Pancreas (tissue), 10 donors: ENCODE results near the gene RHOU. TPM values are rescaled to one million over a fixed set of nuclear protein-coding genes. Genes with fewer than 3 reads are reported as not detected.

ENCODE experiments used
- ATAC-seq, 4 donors: fragments of 200-7000 bp; cut with Tn5 transposase; one replicate each; pipeline versions ENCODE4 v1.8.0 to v1.9.1; 2020; ENCODE audit warnings: mild to moderate bottlenecking in 4 of 4, moderate library complexity in 4 of 4
- DNase-seq, 6 donors: peaks; one replicate each; pipeline ENCODE4 v3.0.0-alpha.2; 2020
- FAIRE-seq: peaks from 2 replicates; lab custom pipeline; 2012; peaks lifted over from hg19 to GRCh38; lab: Jason Lieb, UNC
- H3K27ac ChIP-seq, 4 donors: fragments of 200-600 bp; sonication (generic); 1 replicate in 3 of 4; 2 replicates in 1 of 4; pipeline versions ENCODE4 v1.5.0 to v1.8.0; 2020
- H3K27me3 ChIP-seq, 4 donors: fragments of 200-600 bp; one replicate each; pipeline ENCODE4 v1.8.0; 2021
- H3K36me3 ChIP-seq, 3 donors: fragments of 200-600 bp; sonication (generic) in 1 of 3; one replicate each; pipeline versions ENCODE4 v1.5.0 to v1.8.0; 2020 to 2021
- H3K4me1 ChIP-seq, 3 donors: fragments of 200-600 bp; one replicate each; pipeline ENCODE4 v1.8.0; 2021
- H3K4me3 ChIP-seq, 4 donors: fragments of 200-600 bp; sonication (generic) in 2 of 4; one replicate each; pipeline versions ENCODE4 v1.5.0 to v1.8.0; 2020 to 2021
- H3K9me3 ChIP-seq, 4 donors: fragments of 200-600 bp; one replicate each; pipeline ENCODE4 v1.8.0; 2021
- WGBS, 2 donors: extraction: QIAGEN DNeasy Blood & Tissue Kit; methylation state at CpG; one replicate each; pipeline ENCODE4 v1.1.7; 2013; 5-methylcytosine and 5-hydroxymethylcytosine counted together
- intact Hi-C, 3 donors: fragments of 100-400 bp; cut with DNase I; formaldehyde crosslinking; loops; one replicate each; pipeline versions ENCODE4 v1.11.1 to v1.14.2; 2022
- polyA plus RNA-seq, 2 donors: library from polyadenylated mRNA; stranded (reverse); fragments of 200-250 nt; gene quantifications; one replicate each; pipeline ENCODE4 v1.2.3, GENCODE V29; 2013
- total RNA-seq, 6 donors: library from RNA; stranded (reverse); fragmentation: NEBNext Ultra II Directional in 4 of 6; extraction: Animal tissue kit (Norgen Biotek cat#: 25700) in 4 of 6; gene quantifications; one replicate each; pipeline versions ENCODE4 v1.2.1 to v1.2.4, GENCODE V29; 2021 to 2023
- TF ChIP-seq, protein P1 (sequence below), 4 donors: fragments of 200-600 bp; sonication (generic) in 3 of 4; IDR thresholded peaks; one replicate each; pipeline versions ENCODE4 v1.5.0 to v1.8.0; 2021; ENCODE audit warnings: antibody characterized with exemption in 4 of 4
- donor health status: healthy with polysubstance abuse.
- donor health status: DM: no; HTN: no; CAD: no; lungs with moderate emphysema.
- donor health status: DM: no; HTN: no; CAD: no.
- donor health status: control.
- donor health status: control.
- donor health status: Bipolar disorder and iron deficiency.
- donor health status: DM: yes; HTN: yes; CAD: no.
- donor health status: DM: no; HTN: no; CAD: no.
- donor health status: DM: no; HTN: no; CAD: no.
- donor health status: DM: yes; HTN: yes; CAD: no.

RHOU gene
- total and polyA plus RNA-seq, 8 donors: 5.4 to 14.1 (median 9.8) TPM

DNA sequence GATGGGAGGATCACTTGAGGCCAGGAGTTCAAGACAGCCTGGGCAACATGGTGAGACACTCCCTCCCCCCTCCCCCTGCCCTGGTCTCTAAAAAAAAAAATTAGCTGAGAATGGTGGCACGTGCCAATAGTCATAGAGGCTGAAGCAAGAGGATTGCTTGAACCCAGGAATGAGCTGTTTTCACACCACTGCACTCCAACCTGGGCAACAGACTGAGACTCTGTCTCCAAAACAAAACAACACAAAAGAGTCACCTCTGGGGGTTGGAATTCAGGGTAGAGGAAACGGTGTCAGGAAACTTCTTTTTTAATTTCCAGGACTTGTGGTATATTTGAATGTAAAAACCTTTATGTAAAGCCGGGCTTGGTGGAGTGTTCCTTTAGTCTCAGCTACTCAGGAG is 43.2 kb downstream of the RHOU start:
- ATAC-seq: no peak
- no peak for FAIRE-seq
- intact Hi-C loops: no loop called here
- WGBS, 2 donors: 86 to 94% methylated on average over 3 of the region's 3 CpGs
- Histone ChIP-seq H3K27ac (no peak overlapping the region), H3K9me3 (no peaks in the 10 kb centered on the region), H3K4me1 (peaks cover 4 to 7% (median 5%) of the 10 kb centered on the region in 3 donors), H3K4me3 (no peak overlapping the region), H3K27me3 (no peaks in the 10 kb centered on the region), H3K36me3 (no peaks in the 10 kb centered on the region)
- TF ChIP-seq, protein P1, sequence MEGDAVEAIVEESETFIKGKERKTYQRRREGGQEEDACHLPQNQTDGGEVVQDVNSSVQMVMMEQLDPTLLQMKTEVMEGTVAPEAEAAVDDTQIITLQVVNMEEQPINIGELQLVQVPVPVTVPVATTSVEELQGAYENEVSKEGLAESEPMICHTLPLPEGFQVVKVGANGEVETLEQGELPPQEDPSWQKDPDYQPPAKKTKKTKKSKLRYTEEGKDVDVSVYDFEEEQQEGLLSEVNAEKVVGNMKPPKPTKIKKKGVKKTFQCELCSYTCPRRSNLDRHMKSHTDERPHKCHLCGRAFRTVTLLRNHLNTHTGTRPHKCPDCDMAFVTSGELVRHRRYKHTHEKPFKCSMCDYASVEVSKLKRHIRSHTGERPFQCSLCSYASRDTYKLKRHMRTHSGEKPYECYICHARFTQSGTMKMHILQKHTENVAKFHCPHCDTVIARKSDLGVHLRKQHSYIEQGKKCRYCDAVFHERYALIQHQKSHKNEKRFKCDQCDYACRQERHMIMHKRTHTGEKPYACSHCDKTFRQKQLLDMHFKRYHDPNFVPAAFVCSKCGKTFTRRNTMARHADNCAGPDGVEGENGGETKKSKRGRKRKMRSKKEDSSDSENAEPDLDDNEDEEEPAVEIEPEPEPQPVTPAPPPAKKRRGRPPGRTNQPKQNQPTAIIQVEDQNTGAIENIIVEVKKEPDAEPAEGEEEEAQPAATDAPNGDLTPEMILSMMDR (IDR thresholded peaks at IDR 0.05): no peak
- no peak for DNase-seq

DNA sequence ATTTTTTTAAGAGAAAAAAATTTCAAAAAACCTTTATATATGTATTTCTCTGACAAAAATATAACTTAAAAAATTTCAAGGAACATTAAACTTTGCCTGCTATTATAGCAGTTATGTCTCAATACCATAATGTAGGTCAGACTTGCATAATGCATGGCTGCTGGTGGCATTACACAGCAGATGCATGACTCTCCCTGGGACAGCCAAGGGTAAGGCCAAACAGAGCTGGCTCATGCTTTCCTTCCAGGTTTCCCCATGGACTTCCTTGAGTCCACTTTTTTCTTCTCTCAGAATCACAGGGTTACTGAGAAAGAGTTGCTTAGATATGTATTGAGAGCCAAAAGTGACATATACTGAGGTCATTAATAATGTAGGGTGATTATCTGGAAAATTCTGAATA is 43.7 kb downstream of the RHOU start:
- no peak overlapping the region for H3K27ac ChIP-seq
- DNase-seq (no peak), FAIRE-seq (no peak), ATAC-seq (no peak)
- TF ChIP-seq, protein P1 (IDR thresholded peaks at IDR 0.05): no peak
- H3K36me3 ChIP-seq: no peaks in the 10 kb centered on the region
- intact Hi-C loops: no loop called here
- H3K4me1 ChIP-seq: peaks cover 4 to 10% (median 6%) of the 10 kb centered on the region in 3 donors
- no peak overlapping the region for H3K4me3 ChIP-seq
- no peaks in the 10 kb centered on the region for H3K9me3 ChIP-seq
- H3K27me3 ChIP-seq: no peaks in the 10 kb centered on the region

GRCh38 chr1:228781161-228781808 is 46.0 kb downstream of the RHOU start:
- Histone ChIP-seq H3K36me3 (no peaks in the 10 kb centered on the region), H3K27ac (no peak overlapping the region), H3K27me3 (no peaks in the 10 kb centered on the region), H3K4me3 (no peak overlapping the region), H3K9me3 (no peaks in the 10 kb centered on the region), H3K4me1 (peaks cover 4 to 10% (median 6%) of the 10 kb centered on the region in 3 donors)
- ATAC-seq (no peak), DNase-seq (no peak), FAIRE-seq (no peak)
- TF ChIP-seq, protein P1 (IDR thresholded peaks at IDR 0.05): no peak
- 74 to 77% methylated on average over 8 of the region's 8 CpGs for WGBS, 2 donors
- intact Hi-C loops: no loop called here

DNA sequence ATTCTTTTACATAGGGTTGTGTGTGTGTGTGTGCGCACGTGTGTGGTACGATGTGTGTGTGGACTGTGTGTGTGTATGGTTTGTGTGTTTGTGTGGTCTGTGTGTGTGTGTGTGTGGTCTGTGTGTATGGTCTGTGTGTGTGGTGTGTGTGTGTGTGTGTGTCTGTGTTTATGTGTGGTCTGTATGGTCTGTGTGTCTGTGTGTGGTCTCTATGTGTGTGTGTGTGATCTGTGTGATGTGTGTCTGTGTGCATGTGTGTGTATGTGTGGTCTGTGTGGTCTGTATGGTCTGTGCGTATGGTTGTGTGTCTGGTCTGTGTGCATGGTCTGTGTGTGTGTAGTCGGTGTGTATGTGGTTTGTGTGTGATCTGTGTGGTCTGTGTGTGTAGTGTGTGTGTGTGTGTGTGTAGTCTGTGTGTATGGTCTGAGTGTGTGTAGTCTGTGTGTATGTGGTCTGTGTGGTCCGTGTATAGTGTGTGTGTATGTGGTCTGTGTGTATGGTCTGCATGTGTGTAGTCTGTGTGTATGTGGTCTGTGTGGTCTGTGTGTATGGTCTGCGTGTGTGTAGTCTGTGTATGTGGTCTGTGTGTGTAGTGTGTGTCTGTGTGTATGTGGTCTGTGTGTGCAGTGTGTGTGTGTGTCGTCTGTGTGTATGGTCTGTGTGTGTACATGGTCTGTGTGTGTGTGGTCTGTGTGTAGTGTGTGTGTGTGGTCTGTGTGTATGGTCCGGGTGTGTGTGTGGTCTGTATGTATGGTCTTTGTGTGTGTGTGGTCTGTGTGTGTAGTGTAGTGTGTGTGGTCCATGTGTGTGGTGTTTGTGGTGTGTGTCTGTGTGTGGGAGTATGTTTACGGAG is 46.8 kb downstream of the RHOU start:
- no peak for FAIRE-seq

More for the DNA sequence above, 46.8 kb downstream of the RHOU start:
- peaks cover 4 to 10% (median 6%) of the 10 kb centered on the region in 3 donors for H3K4me1 ChIP-seq
- intact Hi-C loops: no loop called here
- no peak overlapping the region for H3K4me3 ChIP-seq
- no peaks in the 10 kb centered on the region for H3K27me3 ChIP-seq
- no peak overlapping the region for H3K27ac ChIP-seq
- 65 to 69% methylated on average over 10 of the region's 10 CpGs for WGBS, 2 donors
- ATAC-seq (no peak), DNase-seq (no peak)
- TF ChIP-seq, protein P1 (IDR thresholded peaks at IDR 0.05): no peak
- H3K36me3 ChIP-seq: no peaks in the 10 kb centered on the region
- H3K9me3 ChIP-seq: no peaks in the 10 kb centered on the region
